GM18517 (cell line): ENCODE measurements around the gene NEO1.
"Not testable (repeated sequence)": the region's sequence is repeated elsewhere in the genome, so short reads cannot be mapped to it uniquely, and the experiment has no call there.

Source experiments
- ATAC-seq: cut with Tn5 transposase; IDR thresholded peaks from one replicate; pipeline ENCODE4 v1.9.1; 2021; ENCODE audit warnings: mild to moderate bottlenecking, moderate library complexity; ENCODE audit not compliant: unreplicated experiment

The NEO1 gene

GRCh38 chr15:73183071-73183470, 130.8 kb downstream of the NEO1 start:
- no peak for ATAC-seq

GRCh38 chr15:73190189-73190601, 137.9 kb downstream of the NEO1 start:
- no peak for ATAC-seq

- no peak for ATAC-seq
These were observed 142.9 kb downstream of the NEO1 start for GRCh38 chr15:73195166-73195565.

GRCh38 chr15:73196113-73196512, 143.8 kb downstream of the NEO1 start:
- no peak for ATAC-seq

GRCh38 chr15:73200339-73200738, 148.1 kb downstream of the NEO1 start:
- ATAC-seq, result no peak

GRCh38 chr15:73210630-73211029, 158.4 kb downstream of the NEO1 start:
- no peak for ATAC-seq

- ATAC-seq, result no peak
These were observed 160.2 kb downstream of the NEO1 start for GRCh38 chr15:73212424-73212823.

- not testable (repeated sequence) for ATAC-seq
These were observed 169.2 kb downstream of the NEO1 start for GRCh38 chr15:73221450-73221849.

- no peak for ATAC-seq
These were observed 173.2 kb downstream of the NEO1 start for GRCh38 chr15:73225358-73226015.

GRCh38 chr15:73226093-73226814, 174.0 kb downstream of the NEO1 start:
- no peak for ATAC-seq

GRCh38 chr15:73227433-73228056, 175.3 kb downstream of the NEO1 start:
- no peak for ATAC-seq

GRCh38 chr15:73228128-73228646, 175.9 kb downstream of the NEO1 start:
- no peak for ATAC-seq

- ATAC-seq, result no peak
These were observed 179.6 kb downstream of the NEO1 start for GRCh38 chr15:73231661-73232419.

GRCh38 chr15:73232776-73233175, 180.5 kb downstream of the NEO1 start:
- ATAC-seq, result no peak

- ATAC-seq, result no peak
These were observed 181.4 kb downstream of the NEO1 start for GRCh38 chr15:73233623-73234022.

GRCh38 chr15:73237910-73238309, 185.6 kb downstream of the NEO1 start:
- ATAC-seq, result no peak

- no peak for ATAC-seq
These were observed 187.4 kb downstream of the NEO1 start for GRCh38 chr15:73239564-73240215.

GRCh38 chr15:73240866-73241499, 188.7 kb downstream of the NEO1 start:
- peak; percentile 48 for ATAC-seq

GRCh38 chr15:73244333-73244732, 192.1 kb downstream of the NEO1 start:
- ATAC-seq, result no peak

- no peak for ATAC-seq
These were observed 194.2 kb downstream of the NEO1 start for GRCh38 chr15:73246439-73246838.
